Breast epithelium (tissue), 4 donors: ENCODE measurements around the gene PSD4. TPM values are rescaled to one million over a fixed set of nuclear protein-coding genes. Genes with fewer than 3 reads are reported as not detected.
"Not testable (repeated sequence)": the region's sequence is repeated elsewhere in the genome, so short reads cannot be mapped to it uniquely, and the experiment has no call there.

Source experiments
- DNase-seq, 2 donors: peaks; one replicate each; pipeline ENCODE4 v3.0.0-alpha.2; 2019; ENCODE audit warnings: low spot score in 2 of 2
- H3K27ac ChIP-seq, 2 donors: fragments of 200-600 bp; sonication (generic) in 1 of 2; one replicate each; pipeline ENCODE4 v1.5.1; 2016 to 2019; ENCODE audit warnings: mild to moderate bottlenecking in 1 of 2
- H3K27me3 ChIP-seq, 2 donors: fragments of 200-600 bp; sonication (generic) in 1 of 2; one replicate each; pipeline versions ENCODE4 v1.5.1 to v1.6.0; 2017 to 2019; ENCODE audit warnings: control low read depth in 1 of 2, mild to moderate bottlenecking in 1 of 2
- H3K36me3 ChIP-seq: fragments of 200-600 bp; one replicate; pipeline ENCODE4 v1.5.1; 2019
- H3K4me1 ChIP-seq, 2 donors: fragments of 200-600 bp; sonication (generic); one replicate each; pipeline ENCODE4 v1.5.1; 2016 to 2019; ENCODE audit warnings: control low read depth in 1 of 2
- H3K4me3 ChIP-seq, 3 donors: fragments of 200-600 bp; sonication (generic); 1 replicate in 2 of 3; 2 replicates in 1 of 3; pipeline ENCODE4 v1.5.1; 2016 to 2019; ENCODE audit warnings: mild to moderate bottlenecking in 3 of 3, moderate library complexity in 2 of 3
- H3K9me3 ChIP-seq, 2 donors: fragments of 200-600 bp; sonication (generic) in 1 of 2; one replicate each; pipeline ENCODE4 v1.5.1; 2016 to 2019; ENCODE audit warnings: control low read depth in 1 of 2
- CTCF ChIP-seq, 3 donors: fragments of 450-650 bp; IDR thresholded peaks; one replicate each; pipeline ENCODE4 v1.5.1; 2016 to 2017; ENCODE audit warnings: antibody characterized with exemption in 3 of 3, mild to moderate bottlenecking in 3 of 3, moderate library complexity in 3 of 3
- POLR2A ChIP-seq: fragments of 450-650 bp; IDR thresholded peaks from one replicate; pipeline ENCODE4 v1.6.1; 2016; ENCODE audit warnings: antibody characterized with exemption, mild to moderate bottlenecking, moderate library complexity
- POLR2AphosphoS5 ChIP-seq, 3 donors: sonication (generic); formaldehyde crosslinking; IDR thresholded peaks; one replicate each; pipeline ENCODE4 v1.6.1; 2017; ENCODE audit warnings: antibody characterized with exemption in 3 of 3
- intact Hi-C: fragments of 100-400 bp; cut with DNase I; formaldehyde crosslinking; loops from one replicate; pipeline ENCODE4 v1.15.1; 2023; ENCODE audit warnings: low total_unique reads
- total RNA-seq, 3 donors: library from RNA; depleted of rRNA; stranded (reverse); fragments of >200 nt; gene quantifications; one replicate each; pipeline ENCODE4 v1.1.0, GENCODE V29; 2016

Gene PSD4
- total RNA-seq, 3 donors from 2014 or later = 4.3 to 61.2 (median 40.3) TPM

- intact Hi-C loops, H3K9me3 ChIP-seq, H3K36me3 ChIP-seq, H3K4me1 ChIP-seq, H3K27me3 ChIP-seq: not testable (repeated sequence)
- Histone ChIP-seq H3K4me3 (peak overlapping the region; percentile 38 to 52 (median 48)), H3K27ac (peak overlapping the region; percentile 20 to 64)
- DNase-seq = peak in 1 of 2 donors; percentile 40
- TF ChIP-seq POLR2AphosphoS5 (IDR thresholded peaks at IDR 0.05) = peak in 1 of 3 donors; percentile 21
Measured at GRCh38 chr2:113235347-113236226, 61.8 kb downstream of the PSD4 start.

- Histone ChIP-seq H3K4me3 (peak overlapping the region; percentile 38 to 54 (median 52)), H3K9me3 (no peaks in the 10 kb centered on the region), H3K36me3 (no peaks in the 10 kb centered on the region), H3K4me1 (peaks cover 0 to 11% of the 10 kb centered on the region in 2 donors), H3K27me3 (no peaks in the 10 kb centered on the region), H3K27ac (no peak overlapping the region)
- TF ChIP-seq POLR2A = no peak
- TF ChIP-seq CTCF (IDR thresholded peaks at IDR 0.05) = no peak
- TF ChIP-seq POLR2AphosphoS5 (IDR thresholded peaks at IDR 0.05) = no peak
- intact Hi-C loops = no loop called here
- DNase-seq = no peak
Measured at GRCh38 chr2:113236367-113237159, 62.8 kb downstream of the PSD4 start.

GRCh38 chr2:113237604-113238160, 63.9 kb downstream of the PSD4 start:
- H3K27ac ChIP-seq = no peak overlapping the region

GRCh38 chr2:113238871-113239839, 65.4 kb downstream of the PSD4 start:
- no peak for TF ChIP-seq POLR2AphosphoS5 (IDR thresholded peaks at IDR 0.05)
- no peak for TF ChIP-seq POLR2A
- no peak for TF ChIP-seq CTCF (IDR thresholded peaks at IDR 0.05)
- Histone ChIP-seq H3K27ac (peak overlapping the region in 1 of 2 donors; percentile 30), H3K9me3 (no peaks in the 10 kb centered on the region), H3K4me3 (no peak overlapping the region), H3K27me3 (no peaks in the 10 kb centered on the region), H3K36me3 (no peaks in the 10 kb centered on the region), H3K4me1 (peaks cover 0 to 11% of the 10 kb centered on the region in 2 donors)
- DNase-seq = no peak
- intact Hi-C loops = no loop called here

More at GRCh38 chr2:113237604-113238160, 63.9 kb downstream of the PSD4 start:
- Histone ChIP-seq H3K4me3 (no peak overlapping the region), H3K27me3 (no peaks in the 10 kb centered on the region), H3K4me1 (peaks cover 0 to 11% of the 10 kb centered on the region in 2 donors), H3K9me3 (no peaks in the 10 kb centered on the region), H3K36me3 (no peaks in the 10 kb centered on the region)
- no peak for TF ChIP-seq CTCF (IDR thresholded peaks at IDR 0.05)
- TF ChIP-seq POLR2AphosphoS5 (IDR thresholded peaks at IDR 0.05) = no peak
- TF ChIP-seq POLR2A = no peak
- DNase-seq = no peak
- intact Hi-C loops = no loop called here
